GM19043 (cell line): ENCODE data around the gene ATP6V0A1.
"Not testable (repeated sequence)": the region's sequence is repeated elsewhere in the genome, so short reads cannot be mapped to it uniquely, and the experiment has no call there.

Source experiments
- ATAC-seq: cut with Tn5 transposase; IDR thresholded peaks from one replicate; pipeline ENCODE4 v1.9.1; 2021; ENCODE audit warnings: low read depth; ENCODE audit not compliant: unreplicated experiment

ATP6V0A1 gene

GRCh38 chr17:42431758-42432161 lies 26.9 kb upstream of the ATP6V0A1 start:
- no peak for ATAC-seq

DNA sequence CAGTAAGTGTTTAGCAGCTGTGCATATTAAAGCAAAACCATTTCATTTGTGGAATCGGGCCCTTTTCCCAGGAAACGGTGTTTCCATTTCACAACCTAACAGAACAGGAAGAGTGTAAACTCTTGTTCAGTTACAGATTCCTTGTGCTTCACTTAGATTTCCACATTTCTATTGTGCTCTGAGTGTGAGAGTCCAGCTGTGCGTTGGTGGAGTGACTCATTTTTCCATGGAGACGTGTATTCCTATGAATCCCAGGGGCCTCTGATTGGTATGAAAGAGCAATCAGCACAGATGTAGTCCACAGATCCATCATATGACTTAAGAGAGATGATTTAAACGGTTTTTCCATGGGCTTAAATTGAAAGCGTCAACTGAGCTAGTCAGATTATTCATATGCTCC lies 22.3 kb upstream of the ATP6V0A1 start:
- ATAC-seq = no peak

GRCh38 chr17:42438600-42439567 lies 19.8 kb upstream of the ATP6V0A1 start:
- ATAC-seq = no peak

DNA sequence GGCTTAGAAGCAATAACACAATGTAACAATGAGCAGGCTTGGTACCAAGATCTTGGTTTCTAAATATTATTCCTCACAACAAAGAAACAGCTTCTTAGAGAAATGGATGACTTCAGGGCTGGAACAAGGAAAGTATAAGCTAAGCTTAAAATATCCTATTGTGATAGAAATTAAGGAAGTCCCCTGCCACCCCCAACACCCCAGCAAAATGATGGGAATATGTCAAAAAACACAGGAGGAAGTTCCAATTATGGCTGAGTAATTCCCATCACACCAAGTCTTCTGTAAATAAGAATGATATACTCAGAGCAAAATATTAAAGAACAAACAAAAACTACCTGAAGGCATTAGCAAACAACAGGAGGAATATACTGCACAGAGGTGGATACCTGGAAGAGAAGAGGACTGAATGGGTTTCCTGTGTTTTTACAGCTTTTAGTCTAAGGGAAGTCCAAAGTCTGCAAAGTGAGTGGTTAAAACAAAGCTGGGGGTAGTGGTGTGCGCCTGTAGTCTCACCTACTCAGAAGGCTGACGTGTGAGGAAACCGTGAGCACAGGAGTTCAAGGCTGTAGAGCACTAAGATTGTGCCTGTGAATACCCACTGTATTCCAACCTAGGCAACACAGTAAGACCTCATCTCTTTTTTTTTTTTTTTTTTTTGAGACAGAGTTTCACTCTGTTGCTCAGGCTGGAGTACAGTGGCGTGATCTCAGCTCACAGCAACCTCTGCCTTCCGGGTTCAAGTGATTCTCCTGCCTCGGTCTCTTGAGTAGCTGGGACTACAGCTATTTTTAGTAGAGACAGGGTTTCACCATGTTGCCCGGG lies 17.1 kb upstream of the ATP6V0A1 start:
- no peak for ATAC-seq

GRCh38 chr17:42442196-42442565 lies 16.5 kb upstream of the ATP6V0A1 start:
- no peak for ATAC-seq

GRCh38 chr17:42449176-42449575 lies 9.5 kb upstream of the ATP6V0A1 start:
- ATAC-seq = not testable (repeated sequence)

DNA sequence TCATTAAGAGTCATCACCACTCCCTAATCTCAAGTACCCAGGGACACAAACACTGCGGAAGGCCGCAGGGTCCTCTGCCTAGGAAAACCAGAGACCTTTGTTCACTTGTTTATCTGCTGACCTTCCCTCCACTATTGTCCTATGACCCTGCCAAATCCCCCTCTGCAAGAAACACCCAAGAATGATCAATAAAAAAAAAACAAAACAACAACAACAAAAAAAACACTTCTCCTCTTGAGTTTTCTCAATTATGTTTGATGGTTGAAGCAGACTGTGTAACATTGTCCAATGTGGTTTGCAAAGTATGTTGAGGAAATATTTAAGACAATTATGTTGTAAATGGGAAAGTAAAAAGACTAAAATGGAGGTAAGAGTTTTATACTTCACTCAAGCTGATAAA lies 8.8 kb upstream of the ATP6V0A1 start:
- not testable (repeated sequence) for ATAC-seq

DNA sequence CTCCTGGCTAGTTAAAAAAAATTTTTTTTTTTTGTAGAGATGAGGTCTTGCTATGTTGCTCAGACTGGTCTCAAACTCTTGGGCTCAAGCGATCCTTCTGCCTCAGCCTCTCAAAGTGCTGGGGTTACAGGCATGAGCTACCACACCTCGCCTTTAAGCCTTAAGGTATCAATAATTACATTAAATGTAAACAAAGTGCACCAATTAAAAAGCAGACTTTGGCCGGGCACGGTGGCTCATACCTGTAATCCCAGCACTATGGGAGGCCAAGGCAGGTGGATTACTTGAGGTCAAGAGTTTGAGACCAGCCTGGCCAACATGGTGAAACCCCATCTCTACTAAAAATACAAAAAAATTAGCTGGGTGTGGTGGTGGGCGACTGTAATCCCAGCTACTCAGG lies 7.4 kb upstream of the ATP6V0A1 start:
- ATAC-seq = not testable (repeated sequence)

GRCh38 chr17:42453439-42453838 lies 5.2 kb upstream of the ATP6V0A1 start:
- ATAC-seq = no peak

DNA sequence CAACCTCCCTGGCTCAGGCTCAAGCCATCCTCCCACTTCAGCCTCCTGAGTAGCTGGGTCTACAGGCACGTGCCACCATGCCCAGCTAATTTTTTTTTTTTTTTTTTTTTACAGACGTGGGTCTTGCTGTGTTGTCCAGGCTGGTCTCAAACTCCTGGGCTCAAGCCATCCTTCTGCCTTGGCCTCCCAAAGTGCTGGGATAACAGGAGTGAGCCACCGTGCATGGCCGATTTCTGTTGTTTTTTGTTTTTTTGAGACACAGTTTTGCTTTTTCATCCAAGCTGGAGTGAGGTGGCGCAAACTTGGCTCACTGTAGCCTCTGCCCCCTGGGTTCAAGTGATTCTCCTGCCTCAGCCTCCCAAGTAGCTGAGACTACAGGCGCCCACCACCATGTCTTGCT lies 3.7 kb upstream of the ATP6V0A1 start:
- ATAC-seq = not testable (repeated sequence)

- no peak for ATAC-seq
Measured at GRCh38 chr17:42456223-42457106, 2.2 kb upstream of the ATP6V0A1 start.

DNA sequence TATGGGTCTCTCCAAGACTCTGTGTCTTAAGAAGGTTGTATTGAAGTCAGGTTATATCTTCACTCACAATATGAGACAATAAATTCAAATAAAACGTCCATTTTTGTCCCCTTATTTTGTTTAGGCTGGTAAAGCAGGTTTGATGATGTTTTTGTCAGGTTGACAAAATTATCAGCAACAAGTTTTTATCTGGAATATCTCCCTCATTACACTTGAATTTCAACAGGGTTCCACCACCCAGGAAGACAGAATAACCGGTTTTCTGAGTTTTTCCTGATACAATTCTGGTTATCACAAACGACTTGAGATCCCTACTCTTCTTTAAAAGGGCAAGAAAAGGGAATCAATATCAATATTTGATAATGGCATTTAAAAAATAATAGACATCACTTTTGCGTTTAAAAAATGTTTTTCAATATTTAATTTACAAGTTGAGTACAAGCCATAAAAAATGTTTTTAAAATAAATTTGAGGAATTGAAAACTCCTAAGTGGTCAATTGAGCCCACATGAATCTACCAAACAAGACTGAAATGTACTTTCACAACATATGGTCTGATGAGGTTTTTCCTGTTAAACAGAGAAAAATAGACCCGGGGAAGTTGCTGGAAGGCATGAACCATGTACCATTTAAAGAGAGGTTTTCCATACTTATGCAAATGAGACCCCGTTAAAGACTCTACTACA lies 1.4 kb upstream of the ATP6V0A1 start:
- no peak for ATAC-seq

DNA sequence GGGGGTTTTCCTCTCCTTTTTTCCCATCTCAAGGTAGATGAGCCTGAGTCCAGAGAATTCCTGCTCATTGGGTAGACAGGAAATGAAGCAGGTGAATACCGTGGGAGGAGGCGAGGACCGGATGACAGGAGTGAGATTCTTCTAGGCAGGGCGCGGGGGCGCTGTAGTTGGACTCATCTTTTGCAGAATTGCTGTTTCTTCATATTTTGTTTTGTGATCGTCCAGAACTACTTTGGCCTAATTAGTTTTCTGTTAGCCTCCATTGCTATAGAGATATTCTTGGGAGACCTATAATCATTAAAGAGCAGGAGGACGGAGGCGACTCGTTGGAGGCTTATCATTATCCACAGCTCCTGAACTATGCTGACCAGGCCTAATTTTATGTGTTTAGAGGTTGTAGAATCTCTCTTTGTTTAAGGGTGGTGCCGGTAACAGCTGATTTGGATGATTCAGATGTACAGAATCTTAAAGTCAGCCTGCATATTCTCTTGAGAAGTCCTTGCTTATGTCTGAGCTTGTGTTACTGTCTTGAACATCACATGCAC lies 650 bp downstream of the ATP6V0A1 start:
- ATAC-seq = no peak

DNA sequence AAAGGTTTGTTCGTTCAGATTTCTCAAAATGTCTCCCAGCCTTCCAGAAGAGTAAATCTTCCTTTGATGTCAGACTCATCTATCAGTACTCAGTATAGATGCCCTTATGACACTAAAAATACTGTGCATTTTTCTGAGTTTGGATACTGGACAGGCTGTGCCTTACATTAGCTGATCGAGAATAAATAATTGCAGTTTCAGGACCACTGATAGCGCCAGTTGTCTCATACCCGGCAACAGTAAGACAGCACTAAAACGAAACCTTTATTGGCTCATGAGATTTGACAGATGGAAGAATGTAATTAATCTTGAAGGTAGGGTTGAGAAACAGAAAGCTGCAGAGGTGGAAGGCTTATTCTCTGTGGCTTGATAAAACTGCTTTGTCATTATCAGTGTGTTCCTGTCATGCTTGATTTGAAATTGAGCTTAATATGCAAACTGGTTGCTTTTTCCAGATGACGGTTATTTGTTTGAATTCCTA lies 1.2 kb downstream of the ATP6V0A1 start:
- no peak for ATAC-seq

DNA sequence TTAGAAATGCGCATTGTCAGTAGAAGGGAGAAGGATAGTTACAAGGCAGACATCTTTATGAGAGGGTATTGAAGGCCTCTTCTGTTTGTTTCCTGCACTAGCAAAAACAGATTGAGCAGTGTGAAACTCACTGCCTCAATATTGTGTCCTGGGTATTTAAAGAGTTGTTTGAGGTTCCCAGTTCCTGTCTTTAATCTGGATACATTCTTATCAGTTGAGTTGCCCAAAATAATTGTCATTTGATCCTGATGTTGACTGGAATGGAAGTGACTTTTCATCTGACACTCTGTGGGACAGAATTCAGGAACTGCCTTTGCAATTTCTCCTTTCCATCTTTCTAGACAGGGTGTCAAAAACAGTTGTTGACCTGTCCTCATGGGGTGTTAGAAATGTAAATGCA lies 1.7 kb downstream of the ATP6V0A1 start:
- ATAC-seq = no peak

DNA sequence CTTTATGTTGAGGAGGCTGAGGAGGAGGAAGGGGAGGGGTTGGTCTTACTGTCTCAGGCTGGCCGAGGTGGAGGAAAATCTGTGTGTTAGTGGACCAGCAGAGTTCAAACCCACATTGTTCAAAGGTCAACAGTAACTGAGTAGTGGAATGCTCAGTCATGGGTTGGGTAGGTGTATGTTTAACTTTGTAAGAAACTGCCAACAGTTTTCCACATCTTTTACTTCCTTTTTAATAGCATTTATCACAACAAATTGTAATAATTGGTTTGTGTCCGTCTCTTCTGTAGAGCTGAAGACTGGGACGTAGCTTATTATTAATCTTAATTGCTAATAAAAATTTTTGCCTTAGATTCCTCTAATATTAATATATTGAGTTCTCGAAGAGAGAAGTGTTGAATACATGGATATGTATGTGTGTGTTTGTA lies 5.3 kb downstream of the ATP6V0A1 start:
- ATAC-seq = no peak

DNA sequence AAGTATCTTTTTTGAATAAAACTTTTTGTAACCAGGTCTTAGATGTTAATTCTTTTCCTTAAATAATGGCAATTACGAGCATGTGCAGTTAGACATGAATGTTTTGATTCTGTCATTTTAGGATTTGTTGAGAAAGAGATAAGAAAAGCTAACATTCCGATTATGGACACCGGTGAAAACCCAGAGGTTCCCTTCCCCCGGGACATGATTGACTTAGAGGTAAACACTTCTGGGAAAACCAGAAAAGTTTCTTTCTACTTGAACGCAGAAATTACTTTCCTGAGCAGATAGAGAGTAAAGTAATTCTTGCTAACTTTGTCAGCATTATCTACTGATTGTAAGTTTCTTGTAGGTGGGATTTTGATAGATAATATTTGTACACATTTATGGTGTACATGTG lies 9.2 kb downstream of the ATP6V0A1 start:
- no peak for ATAC-seq

DNA sequence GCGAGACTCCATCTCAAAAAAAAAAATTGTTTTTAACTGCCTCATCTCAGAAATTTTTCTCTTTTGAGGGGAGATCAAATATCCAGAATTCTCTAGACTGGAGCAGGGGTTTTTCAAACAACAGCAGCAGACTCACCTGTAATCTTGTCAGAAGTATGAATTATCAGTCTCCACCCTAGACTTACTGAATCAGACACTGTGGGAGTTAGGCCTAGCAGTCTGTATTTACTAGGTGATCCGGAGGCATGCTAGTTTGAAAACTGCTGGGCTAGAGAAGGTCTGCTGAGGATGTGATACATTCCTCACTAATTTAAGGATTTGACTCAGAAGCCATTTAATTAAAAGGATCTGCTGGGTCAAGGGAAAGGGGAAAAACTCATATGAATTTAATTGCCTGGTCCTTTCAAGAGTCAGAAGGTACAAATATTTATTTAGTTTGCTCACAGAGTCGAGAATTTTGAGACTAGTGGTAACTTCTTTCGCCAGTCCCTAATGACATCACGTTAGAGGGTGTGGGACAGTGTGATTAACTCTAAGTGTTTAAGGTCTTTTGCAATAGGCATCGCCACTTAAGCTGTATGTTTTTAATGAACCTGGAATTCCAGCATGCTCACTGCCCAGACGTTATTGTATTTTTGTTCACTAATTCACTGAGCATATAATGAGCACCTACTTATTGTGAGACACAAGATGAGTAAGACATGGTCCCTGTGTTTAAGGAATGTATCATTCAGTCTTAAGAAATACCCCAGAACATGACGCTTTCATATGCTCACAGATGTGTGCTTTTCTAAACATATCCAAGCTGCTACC lies 14.2 kb downstream of the ATP6V0A1 start:
- no peak for ATAC-seq

- no peak for ATAC-seq
Measured at GRCh38 chr17:42474276-42474675, 15.6 kb downstream of the ATP6V0A1 start.
